Trophoblast cell (in vitro differentiated cells and primary cell): ENCODE data around the gene KIAA1958.
A peak's percentile ranks its signal among the peaks of the same experiment; 100 is the strongest.

ENCODE experiments used
- DNase-seq, 2 donors: peaks; one replicate each; pipeline ENCODE4 v3.0.0-alpha.2; 2016
- H2AFZ ChIP-seq: 2 replicates; pipeline ENCODE4 v1.6.1; 2013; ENCODE audit warnings: low read length, moderate library complexity, mild to moderate bottlenecking; ENCODE audit not compliant: insufficient read depth, poor library complexity
- H2AK5ac ChIP-seq: 2 replicates; pipeline ENCODE4 v1.6.1; 2013; ENCODE audit warnings: mild to moderate bottlenecking, low read length
- H2BK120ac ChIP-seq: 2 replicates; pipeline ENCODE4 v1.6.1; 2013; ENCODE audit warnings: low read length, mild to moderate bottlenecking, moderate library complexity; ENCODE audit not compliant: insufficient read depth, poor library complexity
- H2BK12ac ChIP-seq: 2 replicates; pipeline ENCODE4 v1.6.1; 2013; ENCODE audit warnings: mild to moderate bottlenecking, low read length, moderate library complexity
- H2BK5ac ChIP-seq: 2 replicates; pipeline ENCODE4 v1.6.1; 2013; ENCODE audit warnings: low read length, low read depth, moderate library complexity, mild to moderate bottlenecking; ENCODE audit not compliant: poor library complexity
- H3K14ac ChIP-seq: 2 replicates; pipeline ENCODE4 v1.6.1; 2013; ENCODE audit warnings: mild to moderate bottlenecking, low read length
- H3K18ac ChIP-seq: 2 replicates; pipeline ENCODE4 v1.6.1; 2013; ENCODE audit warnings: mild to moderate bottlenecking, low read length
- H3K23ac ChIP-seq: 2 replicates; pipeline ENCODE4 v1.6.1; 2013; ENCODE audit warnings: low read length
- H3K27ac ChIP-seq: 2 replicates; pipeline ENCODE4 v1.5.1; 2013; ENCODE audit warnings: low read depth, mild to moderate bottlenecking, inconsistent platforms, low read length, moderate library complexity
- H3K27me3 ChIP-seq: 2 replicates; pipeline ENCODE4 v1.6.1; 2013; ENCODE audit warnings: inconsistent platforms, mild to moderate bottlenecking, low read length, moderate library complexity; ENCODE audit not compliant: insufficient read depth
- H3K36me3 ChIP-seq, 2 experiments: 1 replicate in 1 of 2; 2 replicates in 1 of 2; pipeline ENCODE4 v1.6.1; 2013; ENCODE audit warnings: low read length in 2 of 2, mild to moderate bottlenecking in 2 of 2, moderate library complexity in 1 of 2; ENCODE audit not compliant: insufficient read depth in 2 of 2, control insufficient read depth in 1 of 2
- H3K4ac ChIP-seq: 2 replicates; pipeline ENCODE4 v1.6.1; 2013; ENCODE audit warnings: low read depth, mild to moderate bottlenecking, low read length, moderate library complexity
- H3K4me1 ChIP-seq, 2 experiments: 1 replicate in 1 of 2; 2 replicates in 1 of 2; pipeline ENCODE4 v1.6.1; 2013; ENCODE audit warnings: low read length in 2 of 2, mild to moderate bottlenecking in 2 of 2, moderate library complexity in 1 of 2; ENCODE audit not compliant: insufficient read depth in 2 of 2, control insufficient read depth in 1 of 2
- H3K4me2 ChIP-seq: 2 replicates; pipeline ENCODE4 v1.6.1; 2013; ENCODE audit warnings: inconsistent platforms, mild to moderate bottlenecking, low read length, moderate library complexity
- H3K4me3 ChIP-seq: 2 replicates; pipeline ENCODE4 v1.5.1; 2013; ENCODE audit warnings: mild to moderate bottlenecking, low read depth, low read length, inconsistent platforms
- H3K79me1 ChIP-seq: one replicate; pipeline ENCODE4 v1.6.1; 2013; ENCODE audit warnings: low read length
- H3K79me2 ChIP-seq: 2 replicates; pipeline ENCODE4 v1.6.1; 2013; ENCODE audit warnings: low read length, mild to moderate bottlenecking; ENCODE audit not compliant: control insufficient read depth, insufficient read depth, poor library complexity
- H3K9ac ChIP-seq: 2 replicates; pipeline ENCODE4 v1.6.1; 2013; ENCODE audit warnings: mild to moderate bottlenecking, low read length
- H3K9me3 ChIP-seq: 2 replicates; pipeline ENCODE4 v1.6.1; 2013; ENCODE audit warnings: low read depth, mild to moderate bottlenecking, control low read depth, inconsistent platforms, low read length; ENCODE audit not compliant: insufficient read depth
- H4K12ac ChIP-seq: 2 replicates; pipeline ENCODE4 v1.6.1; 2013; ENCODE audit warnings: low read depth, mild to moderate bottlenecking, low read length, moderate library complexity
- H4K8ac ChIP-seq: 2 replicates; pipeline ENCODE4 v1.6.1; 2013; ENCODE audit warnings: low read depth, mild to moderate bottlenecking, low read length, moderate library complexity
- H4K91ac ChIP-seq: one replicate; pipeline ENCODE4 v1.6.1; 2013; ENCODE audit warnings: low read depth, mild to moderate bottlenecking, low read length, moderate library complexity
- WGBS: extraction: QIAGEN DNeasy Blood & Tissue Kit; methylation state at CpG from one replicate; pipeline ENCODE4 v1.1.7; 2013; ENCODE audit warnings: missing lambda C conversion rate; ENCODE audit not compliant: insufficient read length, insufficient coverage; ENCODE audit errors: extremely low coverage; 5-methylcytosine and 5-hydroxymethylcytosine counted together

Gene KIAA1958

DNA sequence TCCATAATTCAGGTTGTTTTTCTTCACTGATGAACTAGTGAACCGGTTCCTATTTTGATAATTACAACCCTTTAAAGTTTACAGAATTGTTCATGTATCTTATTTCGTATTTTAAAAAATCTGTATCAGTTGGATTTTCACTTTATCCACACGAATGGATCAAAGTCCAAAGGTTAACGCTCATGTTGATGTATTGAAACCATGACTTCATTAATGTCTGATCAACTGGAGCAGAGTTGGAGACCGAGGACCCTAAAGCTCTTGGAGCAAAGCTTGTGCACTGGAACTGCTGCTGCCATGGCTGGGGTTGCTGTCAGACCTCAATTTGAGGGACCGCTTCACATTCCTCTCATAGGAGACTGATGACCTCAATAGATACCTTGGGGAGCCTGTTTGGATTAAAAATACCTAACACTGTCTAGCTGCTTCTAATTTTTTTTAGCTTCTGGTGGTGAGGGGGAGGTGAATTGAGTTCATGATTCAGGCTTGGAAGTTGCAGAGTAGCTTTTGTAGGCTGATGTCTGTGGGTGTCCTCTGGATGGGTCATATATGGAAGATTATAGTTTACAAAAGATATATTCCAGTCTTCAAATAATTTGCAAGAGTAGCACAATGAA is 45.1 kb downstream of the KIAA1958 start:
- no peaks in the 10 kb centered on the region for H3K79me1 ChIP-seq
- H2BK12ac ChIP-seq = no peak overlapping the region
- H2BK120ac ChIP-seq = no peak overlapping the region
- H3K36me3 ChIP-seq = no peaks in the 10 kb centered on the region
- DNase-seq = no peak
- H3K4ac ChIP-seq = no peak overlapping the region
- no peak overlapping the region for H4K12ac ChIP-seq
- no peak overlapping the region for H4K91ac ChIP-seq
- no peaks in the 10 kb centered on the region for H3K79me2 ChIP-seq
- no peak overlapping the region for H2AFZ ChIP-seq
- WGBS = no CpG with 5 or more reads among the region's 6 CpGs
- no peak overlapping the region for H3K14ac ChIP-seq
- no peak overlapping the region for H3K4me3 ChIP-seq
- H3K18ac ChIP-seq = no peak overlapping the region
- no peaks in the 10 kb centered on the region for H3K27me3 ChIP-seq
- H4K8ac ChIP-seq = no peak overlapping the region
- no peak overlapping the region for H3K23ac ChIP-seq
- H3K4me1 ChIP-seq = peaks cover 6 to 9% of the 10 kb centered on the region in 2 experiments
- no peaks in the 10 kb centered on the region for H3K9me3 ChIP-seq
- no peak overlapping the region for H2AK5ac ChIP-seq
- peak overlapping the region; percentile 41 for H3K27ac ChIP-seq
- no peak overlapping the region for H3K9ac ChIP-seq
- H2BK5ac ChIP-seq = no peak overlapping the region
- H3K4me2 ChIP-seq = peak overlapping the region; percentile 12

DNA sequence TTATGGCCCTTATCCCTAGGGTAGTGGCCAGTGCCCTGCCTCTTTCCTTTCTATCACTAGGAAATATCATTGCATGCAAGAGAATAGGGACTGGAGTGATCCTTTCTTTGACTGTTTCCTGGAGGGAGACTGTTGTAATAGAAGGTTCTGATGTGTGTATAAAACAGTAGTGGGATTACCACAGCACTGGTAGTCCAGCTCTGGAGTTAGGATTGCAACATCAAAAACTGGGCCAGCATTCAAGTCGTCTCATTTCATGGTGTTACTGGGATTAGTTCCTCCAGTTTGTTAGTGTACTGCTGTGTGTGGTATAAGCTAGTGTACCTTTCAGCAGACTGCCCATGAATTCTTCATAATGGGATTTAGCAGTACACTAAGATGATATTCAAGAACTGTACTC is 45.8 kb downstream of the KIAA1958 start:
- H3K4ac ChIP-seq = no peak overlapping the region
- H3K36me3 ChIP-seq = no peaks in the 10 kb centered on the region
- peaks cover 6 to 9% of the 10 kb centered on the region in 2 experiments for H3K4me1 ChIP-seq
- H2BK12ac ChIP-seq = no peak overlapping the region
- no peak overlapping the region for H2BK120ac ChIP-seq
- no peak overlapping the region for H3K18ac ChIP-seq
- no peak overlapping the region for H3K27ac ChIP-seq
- H3K79me2 ChIP-seq = no peaks in the 10 kb centered on the region
- no peaks in the 10 kb centered on the region for H3K9me3 ChIP-seq
- H2AK5ac ChIP-seq = no peak overlapping the region
- DNase-seq = no peak
- no peak overlapping the region for H3K23ac ChIP-seq
- no peak overlapping the region for H2BK5ac ChIP-seq
- no peak overlapping the region for H4K8ac ChIP-seq
- H3K14ac ChIP-seq = no peak overlapping the region
- WGBS = no CpG with 5 or more reads among the region's 1 CpG
- no peak overlapping the region for H4K91ac ChIP-seq
- H3K27me3 ChIP-seq = no peaks in the 10 kb centered on the region
- no peak overlapping the region for H2AFZ ChIP-seq
- no peak overlapping the region for H3K4me2 ChIP-seq
- no peak overlapping the region for H3K9ac ChIP-seq
- H4K12ac ChIP-seq = no peak overlapping the region
- no peaks in the 10 kb centered on the region for H3K79me1 ChIP-seq
- no peak overlapping the region for H3K4me3 ChIP-seq

DNA sequence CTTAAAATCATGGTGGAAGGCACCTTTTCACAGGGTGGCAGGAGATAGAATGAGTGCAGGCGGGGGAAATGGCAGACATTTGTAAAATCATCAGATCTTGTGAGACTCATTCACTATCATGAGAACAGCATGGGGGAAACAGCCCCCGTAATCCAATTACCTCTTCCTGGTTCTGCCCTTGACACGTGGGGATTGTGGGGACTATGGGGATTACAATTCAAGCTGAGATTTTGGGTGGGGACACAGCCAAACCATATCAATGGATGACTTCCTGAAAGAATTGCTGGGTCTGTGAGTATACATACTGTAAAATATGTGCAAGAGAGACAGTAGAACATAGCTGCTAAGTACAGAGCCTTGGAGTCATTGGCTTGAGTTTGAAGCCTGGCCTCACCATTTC is 47.0 kb downstream of the KIAA1958 start:
- no peak overlapping the region for H4K8ac ChIP-seq
- H3K9ac ChIP-seq = no peak overlapping the region
- H4K91ac ChIP-seq = no peak overlapping the region
- no peak overlapping the region for H2BK5ac ChIP-seq
- H3K23ac ChIP-seq = no peak overlapping the region
- H3K36me3 ChIP-seq = no peaks in the 10 kb centered on the region
- H3K27me3 ChIP-seq = no peaks in the 10 kb centered on the region
- no peak overlapping the region for H3K14ac ChIP-seq
- no peak overlapping the region for H2BK12ac ChIP-seq
- no peaks in the 10 kb centered on the region for H3K79me2 ChIP-seq
- no peak overlapping the region for H2AFZ ChIP-seq
- no peaks in the 10 kb centered on the region for H3K9me3 ChIP-seq
- no peak for DNase-seq
- H3K4me3 ChIP-seq = no peak overlapping the region
- no peak overlapping the region for H3K4ac ChIP-seq
- H2BK120ac ChIP-seq = no peak overlapping the region
- no peaks in the 10 kb centered on the region for H3K79me1 ChIP-seq
- WGBS = no CpG with 5 or more reads among the region's 3 CpGs
- no peak overlapping the region for H3K4me2 ChIP-seq
- H2AK5ac ChIP-seq = no peak overlapping the region
- H4K12ac ChIP-seq = no peak overlapping the region
- no peak overlapping the region for H3K27ac ChIP-seq
- H3K18ac ChIP-seq = no peak overlapping the region
- H3K4me1 ChIP-seq = peaks cover 6 to 7% of the 10 kb centered on the region in 2 experiments

DNA sequence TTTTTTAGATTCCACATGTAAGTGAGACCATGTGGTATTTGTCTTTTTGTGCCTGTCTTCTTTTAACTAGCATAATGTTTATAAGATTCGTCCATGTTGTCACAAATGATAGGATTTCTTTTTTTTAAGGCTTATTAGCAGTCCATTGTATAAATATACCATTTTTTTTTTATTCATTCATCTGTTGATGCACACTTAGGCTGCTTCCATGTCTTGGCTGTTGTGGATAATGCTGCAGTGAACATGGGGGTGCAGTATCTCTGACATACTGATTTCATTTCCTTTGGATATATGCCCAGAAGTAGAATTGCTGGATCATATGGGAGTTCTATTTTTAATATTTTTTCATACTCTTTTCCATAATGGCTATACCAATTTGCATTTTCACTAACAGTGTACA is 48.7 kb downstream of the KIAA1958 start:
- Histone ChIP-seq H3K27me3 (no peaks in the 10 kb centered on the region), H3K9me3 (no peaks in the 10 kb centered on the region), H3K4me1 (peaks cover 6 to 7% of the 10 kb centered on the region in 2 experiments), H3K79me1 (no peaks in the 10 kb centered on the region), H3K36me3 (no peaks in the 10 kb centered on the region), H2AFZ (no peak overlapping the region), H2AK5ac (no peak overlapping the region), H4K8ac (no peak overlapping the region), H3K4me3 (no peak overlapping the region), H2BK12ac (no peak overlapping the region), H4K91ac (no peak overlapping the region), H3K79me2 (no peaks in the 10 kb centered on the region), H3K27ac (no peak overlapping the region), H3K18ac (no peak overlapping the region), H4K12ac (no peak overlapping the region), H3K4me2 (no peak overlapping the region), H3K23ac (no peak overlapping the region), H2BK5ac (no peak overlapping the region), H3K14ac (no peak overlapping the region), H2BK120ac (no peak overlapping the region), H3K4ac (no peak overlapping the region), H3K9ac (no peak overlapping the region)
- no CpG with 5 or more reads among the region's 1 CpG for WGBS
- DNase-seq = no peak
